Fibroblast of pulmonary artery (primary cell): Measurements from ENCODE around the gene FXYD1.

Source experiments
- DNase-seq: peaks from one replicate; pipeline ENCODE4 v3.0.0-alpha.2; 2010; ENCODE audit warnings: low read depth
- H3K4me3 ChIP-seq: replicated peaks from 2 replicates; pipeline ENCODE4 v1.5.1; 2011; ENCODE audit warnings: low read depth, mild to moderate bottlenecking, control low read depth, low read length, moderate library complexity
- CTCF ChIP-seq: IDR thresholded peaks from 2 replicates; pipeline ENCODE4 v1.5.1; 2011; ENCODE audit warnings: mild to moderate bottlenecking, control low read depth, low read length, inconsistent platforms; ENCODE audit errors: missing control alignments

FXYD1 gene

GRCh38 chr19:35116072-35116801, 22.4 kb upstream of the FXYD1 start:
- TF ChIP-seq CTCF = no peak
- no peak overlapping the region for H3K4me3 ChIP-seq

GRCh38 chr19:35117116-35117515, 21.5 kb upstream of the FXYD1 start:
- H3K4me3 ChIP-seq = no peak overlapping the region
- no peak for DNase-seq
- no peak for TF ChIP-seq CTCF

More at GRCh38 chr19:35116072-35116801, 22.4 kb upstream of the FXYD1 start:
- DNase-seq = no peak

DNA sequence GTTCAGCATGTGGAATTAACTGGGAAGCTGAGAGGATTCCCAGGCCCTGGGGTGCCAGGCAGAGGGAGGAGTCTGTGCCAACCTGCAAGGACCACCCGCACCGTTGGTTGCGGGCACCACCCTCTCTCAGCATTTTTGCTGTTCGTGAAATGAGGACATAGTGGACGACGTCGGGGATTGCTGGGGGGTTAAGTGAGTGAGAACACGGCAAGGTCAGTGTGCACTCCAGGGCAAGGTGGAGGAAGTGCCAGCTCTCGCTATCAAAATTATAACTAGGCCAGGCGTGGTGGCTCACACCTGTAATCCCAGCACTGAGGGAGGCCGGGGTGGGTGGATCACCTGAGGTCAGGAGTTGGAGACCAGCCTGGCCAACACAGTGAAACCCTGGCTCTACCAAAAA, 20.8 kb upstream of the FXYD1 start:
- TF ChIP-seq CTCF = no peak
- no peak for DNase-seq
- no peak overlapping the region for H3K4me3 ChIP-seq

- no peak overlapping the region for H3K4me3 ChIP-seq
- no peak for TF ChIP-seq CTCF
Observed at GRCh38 chr19:35118268-35119020, 20.2 kb upstream of the FXYD1 start.

GRCh38 chr19:35119091-35119490, 19.5 kb upstream of the FXYD1 start:
- no peak for DNase-seq
- no peak for TF ChIP-seq CTCF
- no peak overlapping the region for H3K4me3 ChIP-seq

More at GRCh38 chr19:35118268-35119020, 20.2 kb upstream of the FXYD1 start:
- DNase-seq = no peak

GRCh38 chr19:35119578-35120155, 19.0 kb upstream of the FXYD1 start:
- no peak overlapping the region for H3K4me3 ChIP-seq
- no peak for TF ChIP-seq CTCF
- no peak for DNase-seq
